Fibroblast of skin of left quadriceps (primary cell): ENCODE results near the gene LPAR3.
A peak's percentile ranks its signal among the peaks of the same experiment; 100 is the strongest.

Experiments used
- DNase-seq, 2 experiments: peaks; one replicate each; pipeline ENCODE4 v3.0.0-alpha.2; 2013; ENCODE audit warnings: low read depth in 2 of 2

LPAR3 gene

DNA sequence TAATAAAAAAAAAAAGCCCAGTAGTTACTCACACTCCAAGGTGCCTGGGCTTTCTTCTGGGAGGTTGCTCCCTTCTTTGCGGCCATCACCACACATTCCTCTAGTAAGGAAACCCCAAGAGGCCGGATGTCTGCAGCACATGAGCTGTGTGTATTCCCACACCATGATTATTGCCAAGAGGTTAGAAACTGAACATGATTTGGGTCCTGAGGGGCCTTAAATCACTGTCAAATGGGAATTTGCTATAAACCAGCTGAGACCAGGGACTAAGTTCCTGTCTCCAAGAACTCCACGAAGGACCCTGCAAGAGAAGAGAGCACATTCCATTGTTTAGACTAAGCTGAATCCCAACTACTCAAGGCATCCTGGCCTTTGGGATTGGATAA, 117.5 kb downstream of the LPAR3 start:
- DNase-seq, result no peak

GRCh38 chr1:84774669-84775534, 118.1 kb downstream of the LPAR3 start:
- no peak for DNase-seq

DNA sequence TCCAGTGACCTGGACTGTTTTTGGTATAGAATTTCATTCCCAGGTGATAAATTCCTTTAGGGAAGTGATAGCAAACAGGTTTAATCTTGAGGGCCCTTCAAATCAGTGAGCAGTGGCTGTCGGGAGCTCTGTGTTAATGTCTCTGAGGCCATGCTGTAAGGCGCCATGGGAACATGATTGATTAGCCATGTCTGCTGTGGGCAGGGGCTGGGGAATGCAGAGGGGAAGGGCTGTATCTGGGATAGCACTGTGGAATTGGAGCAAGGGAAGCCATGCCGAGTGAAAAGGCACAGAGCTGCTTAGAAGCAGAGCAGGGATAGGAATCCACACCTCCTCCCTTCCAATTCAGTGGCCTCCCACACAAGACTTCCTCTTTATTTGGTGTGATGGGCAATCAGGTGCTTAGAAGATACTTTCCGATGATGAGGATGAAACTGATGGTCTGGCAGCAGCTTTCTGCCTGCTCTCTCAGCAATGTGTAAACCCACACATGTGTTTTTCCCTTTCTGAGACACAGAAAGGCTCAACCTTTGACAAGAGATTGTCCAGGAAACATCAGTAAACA, 119.0 kb downstream of the LPAR3 start:
- DNase-seq, result no peak

DNA sequence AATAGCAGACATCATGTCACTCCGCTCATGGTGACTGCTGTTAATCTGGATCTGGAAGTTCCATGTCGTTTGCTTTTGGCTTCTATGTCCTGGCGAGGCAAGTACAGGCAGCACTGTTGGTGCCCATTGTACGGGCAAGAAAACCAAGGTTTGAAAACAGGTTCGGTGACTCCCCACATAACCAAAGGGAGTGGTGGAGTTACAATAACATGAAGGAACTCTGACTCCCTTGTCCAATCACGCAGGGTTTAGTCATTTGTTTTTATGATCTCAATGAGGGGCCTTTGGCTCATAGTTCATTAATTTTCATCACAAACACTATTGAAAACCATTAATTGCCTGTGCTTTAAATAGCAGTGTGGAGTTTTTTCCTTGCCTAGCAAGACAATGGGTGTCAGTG, 119.8 kb downstream of the LPAR3 start:
- DNase-seq, result no peak

GRCh38 chr1:84772428-84772943, 120.5 kb downstream of the LPAR3 start:
- peak; percentile 52 to 57 for DNase-seq

DNA sequence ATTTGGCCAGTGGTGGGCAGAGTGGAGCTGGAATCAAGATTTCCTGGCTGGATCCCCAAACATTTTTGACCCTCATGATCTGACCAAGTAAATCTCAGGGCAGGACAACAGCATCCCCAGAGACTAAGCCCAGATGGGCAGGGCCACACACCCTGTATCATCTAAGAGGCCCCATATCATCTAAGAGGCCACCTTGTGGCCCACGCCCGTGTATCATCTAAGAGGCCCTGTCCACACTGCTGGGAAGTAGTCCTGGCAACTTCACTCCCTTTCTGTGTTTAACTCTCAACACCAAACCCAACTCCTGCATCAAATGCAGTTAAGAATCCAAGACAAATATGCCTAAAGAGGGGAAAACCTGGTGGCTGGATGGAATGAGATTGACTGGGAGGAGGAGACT, 121.1 kb downstream of the LPAR3 start:
- DNase-seq, result no peak

DNA sequence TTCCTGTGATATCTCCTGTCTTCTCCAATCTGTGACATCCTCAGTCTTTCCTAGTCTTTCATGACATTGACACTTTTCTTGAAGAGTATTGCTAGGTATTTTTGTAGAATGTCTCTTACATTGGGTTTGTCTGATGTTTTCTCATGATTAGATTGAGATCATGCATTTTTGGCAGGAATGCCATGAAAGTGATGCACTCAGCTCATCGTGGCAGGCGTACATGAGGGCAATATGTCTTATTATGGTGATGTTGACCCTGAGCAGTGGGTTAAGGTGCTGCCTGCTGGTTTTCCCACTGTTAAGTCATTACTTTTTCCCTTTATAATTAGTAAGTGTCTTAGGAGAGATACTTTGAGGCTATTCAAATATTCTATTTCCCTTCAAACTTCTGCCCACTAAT, 122.5 kb downstream of the LPAR3 start:
- no peak for DNase-seq

DNA sequence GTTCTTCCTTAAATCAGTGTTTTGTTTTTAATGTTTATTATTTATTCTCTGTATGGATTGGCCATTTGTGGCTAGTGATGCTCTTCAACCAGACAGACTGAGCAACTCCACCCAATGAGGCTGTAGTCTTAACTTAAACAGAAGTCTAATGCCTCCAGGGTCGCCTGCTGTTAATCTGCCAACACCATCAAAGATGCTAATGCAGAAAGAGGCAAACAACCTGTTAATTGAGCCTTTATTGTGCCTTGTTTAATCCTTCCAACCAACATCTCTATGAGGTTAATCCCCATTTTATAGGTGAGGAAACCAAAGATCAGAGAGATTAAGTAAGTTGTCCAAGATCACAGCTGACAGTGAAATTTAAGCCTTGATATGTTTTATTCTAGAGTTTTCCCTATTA, 123.4 kb downstream of the LPAR3 start:
- no peak for DNase-seq

DNA sequence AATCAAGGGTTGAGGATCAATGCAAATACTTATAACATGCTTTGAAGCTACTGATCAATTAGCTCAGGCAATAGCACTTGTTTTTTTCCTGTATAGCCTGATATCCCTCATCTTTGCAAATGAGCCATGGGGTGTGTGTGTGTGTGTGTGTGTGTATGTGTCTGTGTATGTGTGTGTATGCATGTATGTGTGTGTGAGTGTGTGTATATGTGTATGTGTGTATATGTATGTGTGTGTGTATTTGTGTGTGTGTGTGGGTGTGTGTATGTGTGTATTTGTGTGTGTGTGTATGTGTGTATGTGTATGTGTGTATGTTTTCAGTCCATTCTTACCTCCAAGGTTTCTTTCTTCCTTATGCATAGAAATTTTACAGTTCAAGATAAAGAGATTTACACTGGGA, 124.4 kb downstream of the LPAR3 start:
- no peak for DNase-seq

DNA sequence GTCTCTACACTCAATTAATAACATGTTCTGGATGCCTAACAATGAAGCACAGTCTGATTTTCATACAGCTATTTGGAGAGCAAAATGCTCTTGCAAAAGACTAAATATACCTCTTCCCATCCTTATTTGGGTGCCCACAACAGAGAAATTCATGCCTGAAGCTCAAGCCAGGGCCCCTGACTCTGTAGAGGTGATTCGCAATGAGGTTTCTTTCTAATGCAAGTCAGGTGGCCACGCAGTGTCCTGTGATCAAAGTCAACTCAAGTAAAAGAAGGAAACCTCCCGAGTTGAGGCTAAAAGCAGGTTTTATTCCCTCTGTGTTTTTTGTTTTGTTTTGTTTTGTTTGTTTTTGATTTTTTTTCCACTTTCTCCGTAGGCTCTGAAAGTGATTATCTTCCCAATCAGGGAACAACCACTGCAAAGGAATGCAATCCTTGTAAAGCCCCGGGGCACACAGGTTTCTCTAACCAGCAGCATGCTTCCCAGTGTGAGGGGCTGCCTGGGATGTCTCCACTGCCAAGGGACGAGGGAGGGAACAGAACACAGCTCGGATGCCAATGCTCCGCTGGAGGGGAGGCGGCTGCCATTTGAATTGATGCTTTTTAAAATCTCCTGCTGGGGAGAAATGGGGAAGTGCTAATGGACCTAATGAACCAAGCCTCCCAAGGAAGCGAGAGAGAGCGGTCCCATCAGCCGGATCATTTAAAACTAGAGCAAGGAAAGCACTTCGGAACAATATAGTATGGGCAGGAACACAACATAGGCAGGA, 128.9 kb downstream of the LPAR3 start:
- no peak for DNase-seq

DNA sequence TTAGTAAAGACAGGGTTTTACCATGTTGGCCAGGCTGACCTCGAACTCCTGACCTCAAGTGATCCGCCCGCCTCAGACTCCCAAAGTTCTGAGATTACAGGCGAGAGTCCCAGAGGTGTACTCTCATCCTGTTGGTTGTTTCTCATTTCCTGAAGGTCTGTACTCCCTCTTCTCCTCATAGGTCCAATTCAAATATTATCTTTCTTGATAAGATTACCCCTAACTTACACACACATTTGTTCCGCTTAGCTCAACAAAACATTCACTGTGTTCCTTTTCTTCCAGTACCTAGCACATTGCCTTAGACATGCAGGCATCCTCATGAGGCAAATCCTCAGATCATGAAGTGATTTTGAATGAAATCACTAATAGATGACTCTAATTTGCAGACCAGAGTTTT, 130.3 kb downstream of the LPAR3 start:
- DNase-seq, result no peak
